ENCODE measurements around the gene P3H4.

The P3H4 gene

GRCh38 chr17:41825175-41825845 is 13.6 kb upstream of the P3H4 start:
- no peak overlapping the region for H3K27ac Mint-ChIP-seq
- no peak overlapping the region for H3K4me3 Mint-ChIP-seq
- no peaks in the 10 kb centered on the region for H3K4me1 Mint-ChIP-seq
- DNase-seq (ENCODE audit: low spot score in 2 of 2) (no peak), ATAC-seq (no peak)
- no peaks in the 10 kb centered on the region for H3K9me3 Mint-ChIP-seq
- H3K36me3 Mint-ChIP-seq: peaks cover 49% of the 10 kb centered on the region

GRCh38 chr17:41824086-41824485 is 12.3 kb upstream of the P3H4 start:
- ATAC-seq: no peak
- no peaks in the 10 kb centered on the region for H3K4me1 Mint-ChIP-seq
- H3K27ac Mint-ChIP-seq: no peak overlapping the region
- H3K4me3 Mint-ChIP-seq: no peak overlapping the region
- H3K9me3 Mint-ChIP-seq: no peaks in the 10 kb centered on the region
- DNase-seq (ENCODE audit: low spot score in 2 of 2): no peak
- peaks cover 43% of the 10 kb centered on the region for H3K36me3 Mint-ChIP-seq

GRCh38 chr17:41823580-41823979 is 11.8 kb upstream of the P3H4 start:
- DNase-seq (ENCODE audit: low spot score in 2 of 2) (no peak), ATAC-seq (no peak)
- Mint-ChIP-seq H3K9me3 (no peaks in the 10 kb centered on the region), H3K36me3 (peaks cover 39% of the 10 kb centered on the region), H3K4me1 (no peaks in the 10 kb centered on the region), H3K27ac (no peak overlapping the region), H3K4me3 (no peak overlapping the region)

GRCh38 chr17:41823141-41823524 is 11.4 kb upstream of the P3H4 start:
- ATAC-seq (no peak), DNase-seq (ENCODE audit: low spot score in 2 of 2) (no peak)
- H3K9me3 Mint-ChIP-seq: no peaks in the 10 kb centered on the region
- H3K4me3 Mint-ChIP-seq: no peak overlapping the region
- H3K36me3 Mint-ChIP-seq: peaks cover 34% of the 10 kb centered on the region
- no peaks in the 10 kb centered on the region for H3K4me1 Mint-ChIP-seq
- H3K27ac Mint-ChIP-seq: no peak overlapping the region

- DNase-seq (ENCODE audit: low spot score in 2 of 2): no peak
- no peak for ATAC-seq
- no peak overlapping the region for H3K27ac Mint-ChIP-seq
- H3K9me3 Mint-ChIP-seq: no peaks in the 10 kb centered on the region
- peaks cover 28% of the 10 kb centered on the region for H3K36me3 Mint-ChIP-seq
- no peaks in the 10 kb centered on the region for H3K4me1 Mint-ChIP-seq
- H3K4me3 Mint-ChIP-seq: no peak overlapping the region
Measured at GRCh38 chr17:41822216-41823140, 10.7 kb upstream of the P3H4 start.

- no peak for ATAC-seq
- H3K9me3 Mint-ChIP-seq: no peaks in the 10 kb centered on the region
- H3K27ac Mint-ChIP-seq: no peak overlapping the region
- no peaks in the 10 kb centered on the region for H3K4me1 Mint-ChIP-seq
- no peak overlapping the region for H3K4me3 Mint-ChIP-seq
- no peak for DNase-seq (ENCODE audit: low spot score in 2 of 2)
- peaks cover 21% of the 10 kb centered on the region for H3K36me3 Mint-ChIP-seq
Measured at GRCh38 chr17:41821776-41822175, 10.0 kb upstream of the P3H4 start.

GRCh38 chr17:41818024-41818423 is 6.3 kb upstream of the P3H4 start:
- peaks cover 6% of the 10 kb centered on the region for H3K4me1 Mint-ChIP-seq
- H3K36me3 Mint-ChIP-seq: no peaks in the 10 kb centered on the region
- H3K9me3 Mint-ChIP-seq: no peaks in the 10 kb centered on the region
- no peak overlapping the region for H3K27ac Mint-ChIP-seq
- ATAC-seq (no peak), DNase-seq (ENCODE audit: low spot score in 2 of 2) (no peak)
- no peak overlapping the region for H3K4me3 Mint-ChIP-seq

- Mint-ChIP-seq H3K9me3 (no peaks in the 10 kb centered on the region), H3K27ac (no peak overlapping the region), H3K4me1 (peaks cover 17% of the 10 kb centered on the region), H3K4me3 (no peak overlapping the region), H3K36me3 (no peaks in the 10 kb centered on the region)
- ATAC-seq (no peak), DNase-seq (ENCODE audit: low spot score in 2 of 2) (no peak)
Measured at GRCh38 chr17:41816637-41817320, 5.0 kb upstream of the P3H4 start.

- Mint-ChIP-seq H3K36me3 (no peaks in the 10 kb centered on the region), H3K4me3 (no peak overlapping the region)
- DNase-seq (ENCODE audit: low spot score in 2 of 2): no peak
Measured at GRCh38 chr17:41814195-41814594, 2.4 kb upstream of the P3H4 start.

GRCh38 chr17:41813699-41814124 is 2.0 kb upstream of the P3H4 start:
- DNase-seq (ENCODE audit: low spot score in 2 of 2): no peak
- H3K4me1 Mint-ChIP-seq: peaks cover 33% of the 10 kb centered on the region
- H3K27ac Mint-ChIP-seq: no peak overlapping the region
- no peaks in the 10 kb centered on the region for H3K9me3 Mint-ChIP-seq
- H3K36me3 Mint-ChIP-seq: no peaks in the 10 kb centered on the region
- no peak for ATAC-seq
- peak overlapping the region; percentile 91 for H3K4me3 Mint-ChIP-seq

More at GRCh38 chr17:41814195-41814594, 2.4 kb upstream of the P3H4 start:
- Mint-ChIP-seq H3K9me3 (no peaks in the 10 kb centered on the region), H3K4me1 (peaks cover 33% of the 10 kb centered on the region), H3K27ac (no peak overlapping the region)
- ATAC-seq: no peak

- Mint-ChIP-seq H3K4me1 (peaks cover 33% of the 10 kb centered on the region), H3K27ac (no peak overlapping the region), H3K36me3 (no peaks in the 10 kb centered on the region), H3K4me3 (peak overlapping the region; percentile 91), H3K9me3 (no peaks in the 10 kb centered on the region)
- DNase-seq (ENCODE audit: low spot score in 2 of 2) (no peak), ATAC-seq (no peak)
Measured at GRCh38 chr17:41813152-41813680, 1.5 kb upstream of the P3H4 start.

GRCh38 chr17:41812381-41813151 is 817 bp upstream of the P3H4 start, which contains the start of gene FKBP10:
Gene FKBP10, plus strand, starts transcription at chr17:41813004. Its CDS starts 31 bp downstream, at chr17:41813035.
- ATAC-seq (peak; percentile 27), DNase-seq (ENCODE audit: low spot score in 2 of 2) (no peak)
- Mint-ChIP-seq H3K4me1 (peaks cover 33% of the 10 kb centered on the region), H3K4me3 (peak within 1 kb of the TSS; percentile 91), H3K27ac (peak within 1 kb of the TSS; percentile 83), H3K36me3 (no peaks in the 10 kb centered on the region), H3K9me3 (no peaks in the 10 kb centered on the region)

GRCh38 chr17:41810659-41811548 is 845 bp downstream of the P3H4 start:
- ATAC-seq: peak; percentile 46
- peaks cover 33% of the 10 kb centered on the region for H3K4me1 Mint-ChIP-seq
- DNase-seq (ENCODE audit: low spot score in 2 of 2): no peak
- peak overlapping the region; percentile 91 for H3K4me3 Mint-ChIP-seq
- no peaks in the 10 kb centered on the region for H3K9me3 Mint-ChIP-seq
- no peaks in the 10 kb centered on the region for H3K36me3 Mint-ChIP-seq
- no peak overlapping the region for H3K27ac Mint-ChIP-seq

All from stimulated activated effector memory CD8-positive, alpha-beta T cell treated with anti-CD3 and anti-CD28 coated beads, Interleukin-12 subunit alpha, Interleukin-12 subunit beta, amount 100 ng/mL, for 72 hours (primary cell).